ENCODE measurements around the gene DNAH14.
"Not testable (repeated sequence)": the region's sequence is repeated elsewhere in the genome, so short reads cannot be mapped to it uniquely, and the experiment has no call there.

DNAH14 gene

GRCh38 chr1:225360119-225360518, 430.6 kb downstream of the DNAH14 start:
- no peak for DNase-seq

DNA sequence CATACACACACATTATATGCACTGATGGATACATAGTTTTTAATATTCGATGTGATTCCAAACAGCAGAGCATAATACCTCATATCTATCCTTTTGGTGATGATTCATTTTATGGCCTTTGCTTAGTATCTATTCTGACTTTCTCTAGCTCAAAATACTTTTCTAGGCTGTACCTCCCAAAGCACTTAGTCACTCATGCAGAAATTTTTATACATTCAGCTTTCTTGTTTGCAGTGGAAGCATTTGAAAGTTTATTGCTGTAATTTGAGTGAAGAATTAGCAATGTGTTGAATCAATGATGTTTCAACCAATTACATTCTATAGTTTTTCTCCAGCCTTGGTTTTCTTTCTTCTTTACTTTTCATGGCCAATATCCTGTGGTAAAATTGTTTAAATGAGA, 431.7 kb downstream of the DNAH14 start:
- DNase-seq = no peak

GRCh38 chr1:225362805-225363204, 433.3 kb downstream of the DNAH14 start:
- no peak for DNase-seq

DNA sequence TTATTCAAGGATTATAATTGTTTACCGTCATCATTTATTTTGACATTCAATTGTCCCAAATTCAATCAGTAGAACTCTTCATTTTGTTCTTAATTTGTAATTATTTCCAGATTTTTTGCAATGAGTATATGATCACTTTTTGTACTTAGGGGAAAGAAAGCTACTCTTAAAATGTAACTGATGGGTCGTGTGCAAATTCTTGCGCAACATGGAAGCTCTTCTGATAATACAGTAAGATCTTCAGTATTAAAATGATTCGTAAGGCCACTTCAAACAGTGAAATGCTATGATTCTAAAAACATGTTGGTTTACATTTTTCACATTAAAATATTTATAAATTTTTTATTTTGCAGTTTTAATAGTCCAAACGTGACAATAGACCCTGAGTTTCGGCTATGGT, 435.0 kb downstream of the DNAH14 start:
- no peak for DNase-seq

DNA sequence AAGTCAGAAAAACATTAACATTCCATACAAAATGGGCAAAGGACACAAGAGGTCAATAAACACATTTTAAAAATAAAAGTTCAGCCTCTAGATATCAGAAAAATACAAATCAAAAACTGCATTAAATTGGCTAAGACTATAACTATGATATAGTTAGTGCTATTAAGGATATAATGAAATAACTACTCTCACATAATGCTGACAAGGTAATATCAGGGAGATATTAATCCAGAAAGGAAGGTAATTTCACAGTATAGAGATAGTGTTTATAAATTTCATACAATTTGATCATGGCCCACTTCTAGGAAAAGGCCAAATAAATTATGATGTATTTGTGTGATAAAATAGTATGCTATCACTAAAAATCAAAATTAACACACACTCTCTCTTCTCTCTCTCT, 436.5 kb downstream of the DNAH14 start:
- DNase-seq = no peak

DNA sequence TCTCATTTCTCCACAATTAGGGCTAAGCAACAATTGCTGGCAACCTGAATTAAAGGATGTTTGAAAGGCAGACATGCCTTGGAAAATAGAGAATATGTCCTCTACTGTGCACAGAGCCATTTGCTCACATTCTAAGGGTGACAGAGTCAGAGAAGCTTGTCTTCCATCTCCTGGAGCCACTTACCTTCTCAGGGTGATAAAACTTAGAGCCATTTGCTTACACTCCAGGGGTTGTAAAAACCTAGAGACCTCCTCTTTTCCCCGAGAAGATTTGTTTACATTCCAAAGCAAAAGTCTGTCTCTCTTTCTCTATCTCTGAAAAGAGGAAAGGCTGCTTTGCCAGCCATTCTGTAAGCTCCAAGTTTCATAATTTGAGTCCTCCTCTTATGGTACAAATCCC, 437.1 kb downstream of the DNAH14 start:
- no peak for DNase-seq

GRCh38 chr1:225368036-225368552, 438.6 kb downstream of the DNAH14 start:
- no peak for DNase-seq

- no peak for DNase-seq
Observed at GRCh38 chr1:225371366-225372010, 442.0 kb downstream of the DNAH14 start.

GRCh38 chr1:225373155-225373554, 443.7 kb downstream of the DNAH14 start:
- DNase-seq = no peak

DNA sequence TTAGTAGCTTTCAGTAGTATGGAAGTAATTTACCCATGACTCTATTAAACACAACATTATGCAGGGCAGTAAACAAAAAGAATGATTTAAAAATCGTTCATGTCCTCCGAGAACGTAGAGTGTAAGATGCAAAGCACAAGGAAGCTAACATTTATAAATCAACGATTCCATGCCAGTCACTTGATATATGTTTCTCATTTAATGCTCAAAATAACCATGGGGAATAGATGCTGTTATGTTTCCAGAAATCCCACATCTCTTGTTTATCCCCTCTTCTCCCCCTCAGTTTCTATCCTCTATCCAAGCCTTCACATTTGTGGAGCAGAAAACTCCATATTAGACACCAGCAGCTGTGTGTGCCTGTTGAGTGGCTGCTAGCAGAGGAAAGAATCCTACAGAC, 445.5 kb downstream of the DNAH14 start:
- DNase-seq = no peak

DNA sequence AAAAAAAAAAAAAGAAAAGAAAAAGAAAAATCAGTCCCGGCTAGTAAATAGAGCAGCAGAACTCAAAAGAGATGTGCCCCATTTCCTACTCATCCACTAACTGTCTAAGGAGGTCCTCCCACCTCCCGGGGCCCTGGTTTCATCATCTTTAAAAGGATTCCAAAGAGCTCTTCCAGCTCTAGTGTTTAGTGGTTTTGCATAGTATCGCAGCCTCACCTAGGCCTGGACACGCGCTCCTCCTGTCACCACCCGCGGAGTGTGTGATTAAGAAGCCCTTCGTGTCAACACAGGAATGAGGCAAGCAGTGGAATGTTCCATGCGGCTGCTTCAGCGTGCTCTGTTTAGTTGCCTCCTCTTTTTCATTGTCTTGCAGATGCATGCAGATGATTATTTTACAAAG, 449.4 kb downstream of the DNAH14 start:
- DNase-seq = peak; percentile 26

DNA sequence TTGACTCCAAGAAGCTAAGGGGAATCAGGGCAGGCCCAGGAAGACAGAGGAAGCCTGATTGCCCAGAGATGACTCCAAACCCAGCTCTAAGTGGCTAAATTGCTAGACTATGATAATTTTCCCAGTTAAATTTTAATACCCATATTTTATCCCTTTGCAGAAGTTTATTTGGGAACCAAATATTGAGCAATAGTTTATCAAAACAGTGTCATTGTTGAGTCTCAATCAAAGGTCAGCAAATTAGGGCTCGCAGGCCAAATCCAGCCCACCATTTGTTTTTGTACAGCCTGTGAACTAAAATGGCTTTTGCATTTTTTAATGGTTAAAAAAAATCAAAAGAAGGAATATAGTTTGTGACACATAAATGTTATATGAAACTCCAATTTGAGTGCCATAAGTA, 451.2 kb downstream of the DNAH14 start:
- DNase-seq = no peak

GRCh38 chr1:225386860-225387259, 457.4 kb downstream of the DNAH14 start:
- DNase-seq = not testable (repeated sequence)

DNA sequence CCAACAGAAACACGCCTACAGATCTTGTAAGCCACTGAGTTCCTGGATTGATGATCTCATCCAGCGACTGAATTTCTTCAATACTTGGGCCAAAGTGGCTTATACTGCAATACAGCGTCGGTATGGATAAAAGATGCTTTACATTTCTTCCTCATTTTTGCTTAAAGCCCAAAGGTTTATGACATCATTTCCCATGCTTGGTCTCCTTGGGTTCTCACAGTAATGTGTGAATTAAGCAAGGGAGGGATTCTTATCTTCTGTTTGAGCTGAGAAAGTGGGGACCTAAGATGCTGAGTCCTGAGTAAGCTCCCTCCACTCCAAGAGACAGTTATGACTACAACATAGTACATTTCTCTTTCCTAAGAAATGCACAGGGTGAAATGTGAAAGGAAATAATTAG, 458.9 kb downstream of the DNAH14 start:
- DNase-seq = no peak

DNA sequence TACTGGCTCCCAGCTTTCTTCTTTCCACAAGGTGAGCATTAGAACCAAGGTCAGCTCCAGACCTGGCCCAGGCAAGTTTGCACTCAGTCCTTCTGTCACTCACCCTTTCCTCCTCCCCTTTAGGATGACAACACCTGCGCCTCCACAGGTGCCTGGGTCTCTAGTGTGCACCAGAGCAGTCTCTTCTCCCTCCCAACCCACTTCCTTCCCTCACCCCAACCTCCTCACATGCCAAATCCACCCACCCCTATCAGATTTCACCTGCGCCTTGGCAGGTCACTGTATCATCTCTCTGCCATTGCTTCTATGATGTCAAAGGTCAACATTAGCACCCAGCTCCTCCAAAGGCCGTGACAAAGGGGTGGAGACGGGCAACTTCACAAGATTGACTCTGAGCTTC, 460.4 kb downstream of the DNAH14 start:
- DNase-seq = no peak

- DNase-seq = no peak
Observed at GRCh38 chr1:225396357-225396756, 466.9 kb downstream of the DNAH14 start.

- no peak for DNase-seq
Observed at GRCh38 chr1:225400968-225401367, 471.5 kb downstream of the DNAH14 start.

DNA sequence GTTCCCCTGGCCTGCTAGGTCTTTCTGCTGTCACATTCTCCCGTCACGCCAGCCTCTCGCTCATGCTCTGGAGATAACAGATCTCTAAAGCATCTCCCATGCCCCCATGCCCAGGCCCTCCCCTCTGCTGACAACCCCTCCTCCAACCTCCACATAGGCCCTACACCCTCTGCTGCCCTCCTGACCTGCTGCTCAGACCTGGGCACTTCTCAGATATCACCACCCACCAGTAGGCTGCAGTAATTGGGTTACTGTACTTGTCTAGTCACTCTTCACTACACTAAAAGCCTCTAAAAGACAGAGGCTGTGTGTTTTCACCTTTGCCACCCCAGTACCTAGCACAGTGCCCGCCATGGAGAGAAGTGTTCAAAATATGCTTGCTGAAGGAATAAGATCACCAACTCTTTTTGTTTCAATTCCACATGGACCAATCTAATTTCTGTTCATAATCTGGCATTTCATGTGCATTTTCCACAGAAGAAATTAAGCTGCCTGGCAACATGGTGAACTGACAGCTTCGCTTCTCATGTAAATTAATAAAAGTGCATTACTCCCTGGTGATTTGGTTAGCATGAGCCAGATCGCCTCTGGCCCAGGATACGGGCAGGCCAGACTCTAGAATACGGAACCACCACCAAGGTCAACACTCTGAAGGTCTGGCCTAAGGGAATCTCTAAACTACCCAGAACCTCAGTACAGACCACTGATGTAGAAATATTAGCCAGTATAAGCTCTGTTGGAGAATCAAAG, 477.7 kb downstream of the DNAH14 start:
- no peak for DNase-seq

DNA sequence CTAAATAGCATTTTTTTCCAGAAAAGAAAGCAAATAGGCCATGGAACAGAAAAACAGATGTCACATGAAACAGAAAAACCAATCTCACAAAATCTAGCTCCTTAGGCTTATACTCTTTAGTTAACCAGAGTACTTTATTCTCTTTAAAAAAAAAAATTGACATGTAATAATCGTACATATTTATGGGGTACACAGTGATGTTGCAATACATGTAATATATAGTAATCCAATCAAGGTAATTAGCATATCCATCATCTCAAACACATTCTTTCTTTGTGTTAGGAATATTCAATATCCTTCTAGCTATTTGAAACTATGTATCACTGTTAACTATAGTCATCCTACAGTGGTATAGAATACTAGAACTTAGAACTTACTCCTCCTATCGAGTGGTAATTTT, 478.3 kb downstream of the DNAH14 start:
- DNase-seq = no peak

GRCh38 chr1:225408249-225408648, 478.8 kb downstream of the DNAH14 start:
- no peak for DNase-seq

DNA sequence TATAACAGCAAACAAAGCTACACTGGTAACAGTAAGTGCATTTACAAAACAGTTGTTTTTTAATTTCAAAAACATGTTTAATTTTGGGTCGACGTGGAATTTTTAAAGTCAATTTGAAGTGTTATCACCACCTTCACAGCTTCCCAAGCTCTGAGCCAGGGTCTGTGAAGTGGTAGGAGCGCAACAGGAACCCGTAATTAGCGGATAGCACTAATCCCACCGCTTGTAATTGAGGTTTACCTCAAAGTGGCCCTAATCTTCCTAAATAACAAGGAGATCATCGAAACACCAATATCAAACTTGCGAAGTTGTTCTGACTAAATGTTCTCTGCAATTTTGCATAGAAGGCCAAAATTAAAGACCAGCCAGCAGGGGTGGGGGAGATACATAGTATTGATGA, 479.6 kb downstream of the DNAH14 start:
- no peak for DNase-seq

GRCh38 chr1:225410036-225410435, 480.6 kb downstream of the DNAH14 start:
- DNase-seq = no peak

- DNase-seq = no peak
Observed at GRCh38 chr1:225412321-225412720, 482.8 kb downstream of the DNAH14 start.

DNA sequence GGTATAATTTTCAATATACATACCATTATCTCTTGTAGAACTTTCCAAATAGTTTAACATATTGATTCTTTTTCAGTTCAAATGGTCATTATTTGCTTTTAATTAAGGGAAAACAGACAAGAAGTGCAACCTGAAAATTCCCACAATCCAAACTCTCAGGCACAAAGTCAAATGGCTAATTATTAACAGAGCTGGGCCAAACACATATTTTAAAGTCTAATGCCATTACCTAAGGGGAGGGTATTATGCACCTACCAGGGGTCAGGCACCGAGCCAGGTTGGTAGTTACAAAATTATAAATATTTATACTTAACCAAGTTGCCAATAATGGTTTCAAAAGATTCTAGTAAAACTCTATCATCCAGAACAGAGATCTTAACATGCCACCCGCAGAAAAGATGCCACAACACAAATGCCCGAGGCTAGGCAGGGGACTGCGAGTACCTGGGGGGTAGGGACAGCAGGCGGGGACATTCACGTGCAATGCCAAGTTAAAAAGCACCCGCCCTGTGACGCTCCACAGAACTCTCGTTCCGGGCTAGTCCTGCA, 483.4 kb downstream of the DNAH14 start:
- no peak for DNase-seq

Data from NCI-H146 (cell line).